HG03442 (cell line): ENCODE measurements around the gene THUMPD3.

Source experiments
- ATAC-seq: cut with Tn5 transposase; IDR thresholded peaks from one replicate; pipeline ENCODE4 v1.9.1; 2021; ENCODE audit warnings: mild to moderate bottlenecking, moderate library complexity; ENCODE audit not compliant: unreplicated experiment

THUMPD3 gene

GRCh38 chr3:9396632-9397331 lies 33.9 kb downstream of the THUMPD3 start:
- peak; percentile 67 for ATAC-seq

GRCh38 chr3:9397332-9397905 lies 34.6 kb downstream of the THUMPD3 start, which contains the start of gene SETD5:
Gene SETD5, plus strand, starts transcription at chr3:9397615. Its CDS starts 31,324 bp downstream, at chr3:9428939.
- peak; percentile 43 for ATAC-seq

GRCh38 chr3:9397906-9398699 lies 35.2 kb downstream of the THUMPD3 start:
- ATAC-seq = no peak

- no peak for ATAC-seq
Measured at GRCh38 chr3:9398700-9399336, 36.0 kb downstream of the THUMPD3 start.

- ATAC-seq = no peak
Measured at GRCh38 chr3:9399337-9399703, 36.5 kb downstream of the THUMPD3 start.

- no peak for ATAC-seq
Measured at GRCh38 chr3:9399746-9400145, 36.9 kb downstream of the THUMPD3 start.

GRCh38 chr3:9400616-9401015 lies 37.8 kb downstream of the THUMPD3 start:
- ATAC-seq = no peak

- no peak for ATAC-seq
Measured at GRCh38 chr3:9401986-9402385, 39.1 kb downstream of the THUMPD3 start.

GRCh38 chr3:9402410-9403228 lies 39.8 kb downstream of the THUMPD3 start:
- ATAC-seq = no peak

- no peak for ATAC-seq
Measured at GRCh38 chr3:9403463-9403862, 40.6 kb downstream of the THUMPD3 start.

GRCh38 chr3:9404680-9405079 lies 41.8 kb downstream of the THUMPD3 start:
- no peak for ATAC-seq

- no peak for ATAC-seq
Measured at GRCh38 chr3:9405756-9406155, 42.9 kb downstream of the THUMPD3 start.

GRCh38 chr3:9406856-9407626 lies 44.2 kb downstream of the THUMPD3 start:
- no peak for ATAC-seq

- no peak for ATAC-seq
Measured at GRCh38 chr3:9408061-9408460, 45.2 kb downstream of the THUMPD3 start.

GRCh38 chr3:9408546-9408945 lies 45.7 kb downstream of the THUMPD3 start:
- ATAC-seq = no peak

- no peak for ATAC-seq
Measured at GRCh38 chr3:9409981-9410854, 47.4 kb downstream of the THUMPD3 start.

GRCh38 chr3:9411302-9411701 lies 48.4 kb downstream of the THUMPD3 start:
- ATAC-seq = no peak

GRCh38 chr3:9412293-9412692 lies 49.4 kb downstream of the THUMPD3 start:
- no peak for ATAC-seq

- no peak for ATAC-seq
Measured at GRCh38 chr3:9414826-9415225, 52.0 kb downstream of the THUMPD3 start.
